GM12878 (cell line): Measurements from ENCODE around the gene CYTH2. TPM values are rescaled to one million over a fixed set of nuclear protein-coding genes. Genes with fewer than 3 reads are reported as not detected.

ENCODE experiments used
- ATAC-seq: fragments of 200-7000 bp; cut with Tn5 transposase; 3 replicates; pipeline ENCODE4 v1.9.1; 2020; ENCODE audit warnings: mild to moderate bottlenecking, moderate library complexity
- BruUV-seq: library from RNA; stranded (reverse); fragments of 400-500 nt; replicated peaks from 2 replicates; lab custom pipeline; 2021; lab: Mats Ljungman, UMichigan
- CTCF ChIA-PET: fragments of 300-600 bp; sonication (Branson Sonifier 250); formaldehyde crosslinking; extraction: SDS; loops from one replicate; lab custom pipeline; 2021; ENCODE audit warnings: inconsistent platforms; lab: Yijun Ruan, JAX
- POLR2A ChIA-PET: fragments of 350-600 bp; formaldehyde crosslinking; extraction: SDS; loops from one replicate; lab custom pipeline; 2021; ENCODE audit warnings: inconsistent platforms; lab: Charles Lee
- RAD21 ChIA-PET: fragments of 300-600 bp; sonication (Branson Sonifier 250); formaldehyde crosslinking; loops from one replicate; lab custom pipeline; 2023; ENCODE audit warnings: antibody characterized with exemption; ENCODE audit not compliant: unreplicated experiment; lab: Charles Lee
- SMC1A ChIA-PET: fragments of 300-600 bp; sonication (Branson Sonifier 250); formaldehyde crosslinking; loops from one replicate; lab custom pipeline; 2023; ENCODE audit not compliant: unreplicated experiment, uncharacterized antibody; lab: Charles Lee
- DNase-seq: peaks from one replicate; pipeline ENCODE4 v3.0.0-alpha.2; 2011; ENCODE audit warnings: low read depth, low spot score
- FAIRE-seq: peaks from 3 replicates; lab custom pipeline; 2011; peaks lifted over from hg19 to GRCh38; lab: Jason Lieb, UNC
- H2AFZ ChIP-seq: 2 replicates; pipeline ENCODE4 v1.6.0; 2011; ENCODE audit warnings: low read depth, low read length, control low read depth; ENCODE audit not compliant: control insufficient read depth
- H3K27ac ChIP-seq: 2 replicates; pipeline ENCODE4 v1.5.1; 2011; ENCODE audit warnings: control low read depth; ENCODE audit not compliant: control insufficient read depth, insufficient read depth
- H3K27me3 ChIP-seq, 2 experiments: replicated peaks in 1 of 2; 2 replicates each; pipeline versions ENCODE4 v1.6.0 to v1.6.1; 2011; ENCODE audit warnings: low read length in 1 of 2; ENCODE audit not compliant: control insufficient read depth in 2 of 2, insufficient read depth in 2 of 2
- H3K36me3 ChIP-seq, 2 experiments: 2 replicates each; pipeline ENCODE4 v1.5.1; 2011; ENCODE audit warnings: low read length in 1 of 2; ENCODE audit not compliant: control insufficient read depth in 2 of 2, insufficient read depth in 2 of 2
- H3K4me1 ChIP-seq: 2 replicates; pipeline ENCODE4 v1.6.1; 2011; ENCODE audit warnings: mild to moderate bottlenecking, low read length, moderate library complexity, mixed read lengths; ENCODE audit not compliant: control insufficient read depth, insufficient read depth
- H3K4me2 ChIP-seq: 2 replicates; pipeline ENCODE4 v1.6.0; 2011; ENCODE audit warnings: control low read depth; ENCODE audit not compliant: control insufficient read depth, insufficient read depth
- H3K4me3 ChIP-seq: fragments of 200-600 bp; sonication (generic); 2 replicates; pipeline ENCODE4 v1.5.1; 2016
- H3K79me2 ChIP-seq: 2 replicates; pipeline ENCODE4 v1.6.0; 2011; ENCODE audit warnings: low read length; ENCODE audit not compliant: control insufficient read depth, insufficient read depth
- H3K9ac ChIP-seq: 2 replicates; pipeline ENCODE4 v1.8.0; 2011; ENCODE audit warnings: low read length, control low read depth, mixed read lengths; ENCODE audit not compliant: control insufficient read depth, insufficient read depth
- H3K9me3 ChIP-seq: replicated peaks from 3 replicates; pipeline ENCODE4 v1.5.1; 2011; ENCODE audit warnings: mild to moderate bottlenecking, low read length; ENCODE audit not compliant: control insufficient read depth, insufficient read depth
- H4K20me1 ChIP-seq: 2 replicates; pipeline ENCODE4 v1.6.0; 2011; ENCODE audit not compliant: control insufficient read depth, insufficient read depth
- BCL11A ChIP-seq: IDR thresholded peaks from 2 replicates; pipeline ENCODE4 v1.6.1; 2011; ENCODE audit warnings: low read depth, low read length
- BHLHE40 ChIP-seq, 2 experiments: fragments of 450-650 bp in 1 of 2; IDR thresholded peaks; 2 replicates each; pipeline ENCODE4 v1.6.1; 2011 to 2017; ENCODE audit warnings: low read depth in 2 of 2, borderline replicate concordance in 1 of 2, improper control_type of control experiment in 1 of 2, low read length in 1 of 2, mild to moderate bottlenecking in 1 of 2
- BMI1 ChIP-seq: fragments of 450-650 bp; IDR thresholded peaks from 2 replicates; pipeline ENCODE4 v1.6.1; 2016; ENCODE audit warnings: mild to moderate bottlenecking, moderate library complexity, borderline replicate concordance
- CBX3 ChIP-seq: fragments of 200-600 bp; sonication (generic); IDR thresholded peaks from 2 replicates; pipeline ENCODE4 v1.6.1; 2016; ENCODE audit warnings: low read depth, borderline replicate concordance
- KDM1A ChIP-seq: fragments of 200-600 bp; sonication (generic); IDR thresholded peaks from 2 replicates; pipeline ENCODE4 v1.6.1; 2016; ENCODE audit warnings: borderline replicate concordance
- MXI1 ChIP-seq: fragments of 150-350 bp; IDR thresholded peaks from 2 replicates; pipeline ENCODE4 v1.6.1; 2011; ENCODE audit warnings: low read depth, mild to moderate bottlenecking, inconsistent platforms, low read length, improper control_type of control experiment
- NKRF ChIP-seq: fragments of 450-650 bp; conservative IDR thresholded peaks from 2 replicates; pipeline ENCODE4 v1.6.1; 2017; ENCODE audit warnings: mild to moderate bottlenecking, moderate library complexity
- POLR2A ChIP-seq: IDR thresholded peaks from 2 replicates; pipeline ENCODE4 v1.6.1; 2011; ENCODE audit warnings: low read depth, mild to moderate bottlenecking, low read length
- REST ChIP-seq: IDR thresholded peaks from 2 replicates; pipeline ENCODE4 v1.6.1; 2012; ENCODE audit warnings: mild to moderate bottlenecking, low read depth, low read length
- SMC3 ChIP-seq: IDR thresholded peaks from 2 replicates; pipeline ENCODE4 v1.6.1; 2011; ENCODE audit warnings: low read length, improper control_type of control experiment, borderline replicate concordance
- SP1 ChIP-seq: IDR thresholded peaks from one replicate; pipeline ENCODE4 v1.6.1; 2011; ENCODE audit warnings: low read depth, low read length
- SPI1 ChIP-seq: IDR thresholded peaks from 2 replicates; pipeline ENCODE4 v1.6.1; 2011; ENCODE audit warnings: low read depth, mild to moderate bottlenecking, low read length, moderate library complexity, borderline replicate concordance; ENCODE audit not compliant: insufficient read depth
- SRF ChIP-seq, 2 experiments: IDR thresholded peaks; 2 replicates each; pipeline ENCODE4 v1.6.1; 2011; ENCODE audit warnings: low read depth in 2 of 2, low read length in 2 of 2, mild to moderate bottlenecking in 1 of 2, moderate library complexity in 1 of 2
- STAT1 ChIP-seq: fragments of 450-650 bp; conservative IDR thresholded peaks from 2 replicates; pipeline ENCODE4 v1.6.1; 2014; ENCODE audit warnings: antibody characterized with exemption, mild to moderate bottlenecking
- USF2 ChIP-seq: IDR thresholded peaks from 2 replicates; pipeline ENCODE4 v1.6.1; 2011; ENCODE audit warnings: low read depth, low read length, improper control_type of control experiment, borderline replicate concordance
- YY1 ChIP-seq: IDR thresholded peaks from 2 replicates; pipeline ENCODE4 v1.6.1; 2011; ENCODE audit warnings: low read depth, mild to moderate bottlenecking, low read length
- ZBTB33 ChIP-seq: fragments of 450-650 bp; IDR thresholded peaks from 2 replicates; pipeline ENCODE4 v1.6.1; 2017; ENCODE audit warnings: mild to moderate bottlenecking
- WGBS: methylation state at CpG from one replicate; pipeline ENCODE4 v1.1.6; 2016; ENCODE audit warnings: low lambda C conversion rate; ENCODE audit not compliant: insufficient replicate concordance, insufficient coverage; ENCODE audit errors: missing lambda C conversion rate; 5-methylcytosine and 5-hydroxymethylcytosine counted together
- in situ Hi-C: fragments of 300-500 bp; cut with MboI; formaldehyde crosslinking; loops from 9 replicates; pipeline ENCODE4 v1.14.3; 2018; ENCODE audit warnings: mixed read lengths
- intact Hi-C: fragments of 100-400 bp; cut with micrococcal nuclease; formaldehyde crosslinking; loops from one replicate; pipeline ENCODE4 v1.14.2; 2022; ENCODE audit not compliant: unreplicated experiment
- polyA plus RNA-seq, 11 experiments: library from polyadenylated mRNA; depleted of rRNA in 4 of 11; unstranded in 6 of 11; stranded (reverse) in 5 of 11; fragments of >200 nt; fragmentation: Nextera tagmentation in 4 of 11; fragmentation: Illumina TruSeq in 1 of 11; extraction: Ambion mirVana in 4 of 11; extraction: Trizol in 1 of 11; gene quantifications; 1 replicate in 1 of 11; 2 replicates in 10 of 11; pipeline versions ENCODE4 v1.2.1 to v1.2.3, GENCODE V29; 2011 to 2016; ENCODE audit warnings: inconsistent platforms in 2 of 11, missing spikeins in 2 of 11, low read depth in 1 of 11
- total RNA-seq, 4 experiments: library from RNA; depleted of rRNA in 3 of 4; stranded (reverse); fragments of >200 nt in 3 of 4; fragmentation: Illumina TruSeq in 1 of 4; extraction: Trizol in 1 of 4; gene quantifications; 2 replicates each; pipeline versions ENCODE4 v1.2.1 to v1.2.3, GENCODE V29; 2013 to 2021

The CYTH2 gene
- total and polyA plus RNA-seq, 10 of the 15 experiments (the other 5 are each of a cell fraction or from before 2014, with no cell fraction given): 1.3 to 31.9 (median 22.2) TPM

- intact Hi-C loops: no loop called here
- TF ChIP-seq SRF (IDR thresholded peaks at IDR 0.05; ENCODE audit: low read depth in 2 of 2, low read length in 2 of 2) (no peak), CBX3 (no peak), USF2 (no peak), KDM1A (no peak), SMC3 (no peak), YY1 (no peak), POLR2A (no peak), STAT1 (no peak), REST (no peak), SP1 (no peak), MXI1 (no peak), BCL11A (no peak), SPI1 (no peak), ZBTB33 (no peak), NKRF (no peak), BHLHE40 (IDR thresholded peaks at IDR 0.05; ENCODE audit: borderline replicate concordance in 1 of 2, low read depth in 2 of 2, low read length in 1 of 2) (no peak), BMI1 (no peak)
Observed at GRCh38 chr19:48450863-48451262, 18.3 kb upstream of the CYTH2 start.

More at GRCh38 chr19:48450863-48451262, 18.3 kb upstream of the CYTH2 start:
- in situ Hi-C loops: no loop called here
- Histone ChIP-seq H3K36me3 (peaks cover 18 to 25% of the 10 kb centered on the region in 2 experiments), H3K4me1 (peaks cover 14% of the 10 kb centered on the region), H2AFZ (no peak overlapping the region), H3K27me3 (no peaks in the 10 kb centered on the region), H3K9me3 (no peaks in the 10 kb centered on the region), H3K79me2 (peaks cover 11% of the 10 kb centered on the region), H3K4me3 (no peak overlapping the region), H3K4me2 (no peak overlapping the region), H4K20me1 (no peaks in the 10 kb centered on the region), H3K9ac (no peak overlapping the region), H3K27ac (no peak overlapping the region)
- RAD21 ChIA-PET: no interaction called here
- DNase-seq: no peak
- ATAC-seq: no peak
- BruUV-seq: no TSS peak
- FAIRE-seq: no peak
- POLR2A ChIA-PET: no interaction called here
- CTCF ChIA-PET: no interaction called here
- 98% methylated on average over 15 of the region's 15 CpGs for WGBS
- SMC1A ChIA-PET: no interaction called here
